ENCODE results near the gene GABRG3.

GABRG3 gene

GRCh38 chr15:27064080-27064479 is 93.1 kb downstream of the GABRG3 start:
- H3K36me3 ChIP-seq (ENCODE audit: low read length) = no peaks in the 10 kb centered on the region
- H3F3A ChIP-seq (ENCODE audit: insufficient read depth) = no peaks in the 10 kb centered on the region
- H3K9me2 ChIP-seq (replicated peaks; ENCODE audit: insufficient read depth, low read length) = no peaks in the 10 kb centered on the region; the same call in 1 of the 2 replicates
- no peak overlapping the region for H3K4me2 ChIP-seq (ENCODE audit: low read depth, low read length, poor library complexity, severe bottlenecking)
- no peaks in the 10 kb centered on the region for H3K9me3 ChIP-seq (ENCODE audit: insufficient read depth, low read length)
- H3K4me3 ChIP-seq (ENCODE audit: insufficient read depth, low read length, poor library complexity, severe bottlenecking) = no peak overlapping the region
- no peak overlapping the region for H3K27ac ChIP-seq (ENCODE audit: low read depth, low read length)
- no peaks in the 10 kb centered on the region for H4K20me1 ChIP-seq (ENCODE audit: low read depth, low read length)
- TF ChIP-seq EZH2phosphoT487 (conservative IDR thresholded peaks at IDR 0.05; ENCODE audit: low read length) (no peak), CTCF (IDR thresholded peaks at IDR 0.05; ENCODE audit: insufficient read depth, low read length, poor library complexity, severe bottlenecking) (no peak)
- no peak overlapping the region for H2AFZ ChIP-seq (ENCODE audit: low read depth, low read length, severe bottlenecking)
- H3K9ac ChIP-seq (ENCODE audit: low read length) = no peak overlapping the region
- H3K79me2 ChIP-seq (ENCODE audit: insufficient read depth, low read length) = no peaks in the 10 kb centered on the region
- H3K27me3 ChIP-seq (ENCODE audit: low read length) = no peaks in the 10 kb centered on the region

GRCh38 chr15:27065151-27065550 is 94.2 kb downstream of the GABRG3 start:
- Histone ChIP-seq H4K20me1 (ENCODE audit: low read depth, low read length) (no peaks in the 10 kb centered on the region), H3K9me2 (replicated peaks; ENCODE audit: insufficient read depth, low read length) (no peaks in the 10 kb centered on the region; the same call in 1 of the 2 replicates), H3K4me3 (ENCODE audit: insufficient read depth, low read length, poor library complexity, severe bottlenecking) (no peak overlapping the region), H3K79me2 (ENCODE audit: insufficient read depth, low read length) (no peaks in the 10 kb centered on the region), H3K9ac (ENCODE audit: low read length) (no peak overlapping the region), H3K36me3 (ENCODE audit: low read length) (no peaks in the 10 kb centered on the region), H3K9me3 (ENCODE audit: insufficient read depth, low read length) (no peaks in the 10 kb centered on the region), H3K27me3 (ENCODE audit: low read length) (no peaks in the 10 kb centered on the region), H3K27ac (ENCODE audit: low read depth, low read length) (no peak overlapping the region), H2AFZ (ENCODE audit: low read depth, low read length, severe bottlenecking) (no peak overlapping the region), H3F3A (ENCODE audit: insufficient read depth) (no peaks in the 10 kb centered on the region), H3K4me2 (ENCODE audit: low read depth, low read length, poor library complexity, severe bottlenecking) (no peak overlapping the region)
- TF ChIP-seq CTCF (IDR thresholded peaks at IDR 0.05; ENCODE audit: insufficient read depth, low read length, poor library complexity, severe bottlenecking) (no peak), EZH2phosphoT487 (conservative IDR thresholded peaks at IDR 0.05; ENCODE audit: low read length) (no peak)

GRCh38 chr15:27065785-27066184 is 94.8 kb downstream of the GABRG3 start:
- H4K20me1 ChIP-seq (ENCODE audit: low read depth, low read length) = no peaks in the 10 kb centered on the region
- H3K27ac ChIP-seq (ENCODE audit: low read depth, low read length) = no peak overlapping the region
- H3K4me3 ChIP-seq (ENCODE audit: insufficient read depth, low read length, poor library complexity, severe bottlenecking) = no peak overlapping the region
- no peaks in the 10 kb centered on the region for H3K36me3 ChIP-seq (ENCODE audit: low read length)
- H3K9me2 ChIP-seq (replicated peaks; ENCODE audit: insufficient read depth, low read length) = no peaks in the 10 kb centered on the region; the same call in 1 of the 2 replicates
- H3K9me3 ChIP-seq (ENCODE audit: insufficient read depth, low read length) = no peaks in the 10 kb centered on the region
- no peaks in the 10 kb centered on the region for H3K79me2 ChIP-seq (ENCODE audit: insufficient read depth, low read length)
- TF ChIP-seq CTCF (IDR thresholded peaks at IDR 0.05; ENCODE audit: insufficient read depth, low read length, poor library complexity, severe bottlenecking) (no peak), EZH2phosphoT487 (conservative IDR thresholded peaks at IDR 0.05; ENCODE audit: low read length) (no peak)
- H3F3A ChIP-seq (ENCODE audit: insufficient read depth) = no peaks in the 10 kb centered on the region
- no peak overlapping the region for H3K4me2 ChIP-seq (ENCODE audit: low read depth, low read length, poor library complexity, severe bottlenecking)
- no peaks in the 10 kb centered on the region for H3K27me3 ChIP-seq (ENCODE audit: low read length)
- H3K9ac ChIP-seq (ENCODE audit: low read length) = no peak overlapping the region
- H2AFZ ChIP-seq (ENCODE audit: low read depth, low read length, severe bottlenecking) = no peak overlapping the region
